GM12892 (cell line): ENCODE data around the gene GREM2.

ENCODE experiments used
- DNase-seq: peaks from one replicate; pipeline ENCODE4 v3.0.0; 2011; ENCODE audit not compliant: insufficient read length
- FAIRE-seq: peaks from 2 replicates; lab custom pipeline; 2011; peaks lifted over from hg19 to GRCh38; lab: Jason Lieb, UNC
- POLR2A ChIP-seq: IDR thresholded peaks from 2 replicates; pipeline ENCODE4 v1.6.1; 2011; ENCODE audit warnings: low read depth, low read length, control low read depth
- POLR2AphosphoS5 ChIP-seq: IDR thresholded peaks from 2 replicates; pipeline ENCODE4 v1.6.1; 2011; ENCODE audit warnings: low read depth, low read length, control low read depth
- TAF1 ChIP-seq: IDR thresholded peaks from 2 replicates; pipeline ENCODE4 v1.6.1; 2011; ENCODE audit warnings: low read depth, mild to moderate bottlenecking, control low read depth, low read length, borderline replicate concordance

Gene GREM2

DNA sequence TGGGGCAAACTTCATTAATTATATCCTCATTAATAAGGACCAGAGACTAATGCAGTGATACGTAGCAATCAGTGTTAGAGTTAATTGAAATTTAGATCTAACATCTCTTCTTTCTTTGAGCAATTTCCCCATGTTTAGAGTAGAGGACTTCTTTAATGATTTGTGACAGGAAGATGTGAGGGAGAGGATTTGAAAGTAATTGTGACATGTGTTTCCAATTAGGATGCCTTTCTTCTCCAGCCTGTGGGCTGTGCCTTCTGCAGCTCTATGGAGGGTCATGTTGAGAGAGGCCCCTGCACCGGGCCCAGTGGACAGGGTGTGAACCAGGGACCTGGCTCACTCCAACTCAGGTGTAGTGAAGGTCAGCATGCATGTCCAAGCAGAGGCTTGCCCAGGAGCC is 103.0 kb downstream of the GREM2 start:
- TF ChIP-seq TAF1 (no peak), POLR2A (no peak), POLR2AphosphoS5 (no peak)
- FAIRE-seq: no peak
- no peak for DNase-seq

DNA sequence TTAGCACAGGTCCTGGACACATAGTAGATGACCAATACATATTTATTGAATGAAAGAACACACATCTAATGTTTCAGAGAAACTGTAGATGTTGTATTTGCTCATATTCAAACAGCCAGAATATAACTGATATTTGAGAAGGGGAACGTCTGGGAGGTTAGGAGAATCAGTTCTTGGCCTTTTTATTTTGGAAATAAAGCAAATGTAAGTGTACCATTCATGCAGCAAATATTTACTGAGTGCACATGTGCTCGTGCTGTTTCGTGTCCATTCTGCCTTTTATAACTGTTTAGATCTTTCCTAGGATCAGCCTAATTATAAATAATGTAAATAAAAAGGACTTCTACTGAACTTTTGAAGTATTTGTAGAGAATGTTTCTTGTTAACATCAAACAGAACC is 103.8 kb downstream of the GREM2 start:
- TF ChIP-seq POLR2AphosphoS5 (no peak), POLR2A (no peak), TAF1 (no peak)
- no peak for FAIRE-seq
- no peak for DNase-seq

DNA sequence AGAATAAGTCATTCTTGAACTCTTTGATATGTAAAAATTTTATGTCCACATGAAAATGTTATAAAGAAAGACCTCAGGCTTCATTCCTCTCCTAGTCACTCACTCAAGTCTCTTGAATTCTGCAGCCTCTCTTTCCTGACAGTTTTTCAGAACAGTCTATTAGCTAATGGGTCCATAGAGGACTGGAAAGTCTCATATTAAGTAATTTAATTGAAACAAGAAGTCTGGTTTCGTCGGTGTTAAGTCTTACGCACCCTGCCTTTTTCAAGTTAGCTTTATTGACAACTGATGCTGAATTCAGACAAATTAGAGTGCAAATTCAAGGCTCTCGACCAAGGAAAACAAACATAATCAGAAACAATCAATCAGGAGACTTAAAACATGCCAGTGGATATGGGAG is 105.8 kb downstream of the GREM2 start:
- FAIRE-seq (no peak), DNase-seq (no peak)
- TF ChIP-seq POLR2AphosphoS5: no peak

DNA sequence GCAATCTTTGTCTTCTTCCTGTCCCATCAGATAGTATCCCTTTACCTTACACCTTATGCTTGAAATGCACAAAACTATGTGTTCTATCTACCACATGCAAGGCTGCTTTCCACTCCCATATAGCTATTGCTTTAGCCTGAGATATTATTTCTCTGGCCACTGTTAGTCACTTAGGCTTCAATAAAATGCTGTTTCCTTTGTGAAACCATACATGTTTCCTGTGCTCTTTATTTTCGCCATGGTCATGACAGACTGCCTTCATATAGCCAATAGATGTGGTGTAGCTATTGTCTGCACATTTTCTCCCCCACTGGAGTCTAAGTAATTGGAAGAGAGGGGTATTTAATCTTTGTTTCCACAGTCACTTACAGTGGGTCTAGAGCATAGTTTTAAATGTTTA is 108.4 kb downstream of the GREM2 start:
- TF ChIP-seq POLR2AphosphoS5 (no peak), POLR2A (no peak), TAF1 (no peak)
- DNase-seq (no peak), FAIRE-seq (no peak)

DNA sequence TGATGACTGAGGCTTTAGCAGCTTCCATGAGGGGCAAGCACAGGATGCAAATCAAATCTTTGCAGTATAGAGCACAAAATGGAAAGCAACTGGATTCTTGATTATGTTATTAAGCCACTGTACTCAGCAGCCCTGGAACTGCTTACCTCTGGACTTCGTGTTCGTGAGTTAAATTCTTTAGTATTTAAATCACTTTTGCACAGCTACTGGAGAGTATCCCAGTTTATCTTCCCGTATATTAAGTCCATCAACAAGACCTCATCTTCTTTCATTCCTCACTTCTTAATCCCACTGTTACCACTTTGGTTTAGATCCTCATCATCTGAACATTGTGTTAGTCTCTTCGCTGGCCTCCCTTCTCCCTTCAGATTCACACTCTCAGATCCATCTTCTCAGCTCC is 108.9 kb downstream of the GREM2 start:
- TF ChIP-seq POLR2A (no peak), POLR2AphosphoS5 (no peak), TAF1 (no peak)
- FAIRE-seq (no peak), DNase-seq (no peak)

DNA sequence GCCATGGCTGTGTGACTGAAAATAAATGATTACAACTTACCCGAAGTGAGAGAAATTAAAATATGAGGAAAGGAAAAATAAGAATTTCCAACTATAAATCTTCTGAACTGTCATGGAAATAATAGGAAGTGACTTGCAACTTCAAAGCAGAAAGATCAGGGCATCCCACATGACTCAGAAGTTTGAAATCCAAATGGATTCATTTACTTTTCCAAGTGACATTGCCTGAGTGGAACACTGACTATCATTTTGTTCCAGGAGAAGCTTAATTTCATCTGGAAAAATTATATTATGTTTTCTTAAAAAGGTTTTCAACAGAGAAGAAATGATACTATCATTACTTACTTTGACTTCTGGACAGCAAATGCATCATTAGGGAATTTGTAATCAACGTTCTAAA is 110.8 kb downstream of the GREM2 start:
- no peak for FAIRE-seq
- DNase-seq: no peak
- TF ChIP-seq TAF1: no peak
- TF ChIP-seq POLR2A: no peak
- TF ChIP-seq POLR2AphosphoS5: no peak

DNA sequence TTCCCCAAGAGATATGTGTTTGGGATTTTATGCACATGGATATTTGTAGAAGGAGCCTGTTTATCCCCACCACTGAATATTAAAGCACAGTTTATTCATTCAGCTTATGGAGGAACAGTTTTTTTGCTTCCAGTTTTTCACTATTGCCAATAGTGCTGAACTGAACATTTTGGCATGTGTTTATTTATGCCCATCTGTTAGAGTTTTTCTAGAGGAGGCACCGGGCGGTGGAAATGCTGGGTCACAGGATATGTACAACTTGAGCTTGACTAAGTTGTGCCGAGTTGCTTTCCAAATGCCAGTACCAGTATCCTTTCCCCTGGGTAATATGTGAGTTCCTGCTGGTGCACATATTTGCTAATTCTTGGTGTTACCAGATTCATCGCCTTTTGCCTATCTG is 111.3 kb downstream of the GREM2 start:
- DNase-seq (no peak), FAIRE-seq (no peak)
- no peak for TF ChIP-seq POLR2A
- no peak for TF ChIP-seq TAF1
- TF ChIP-seq POLR2AphosphoS5: no peak

DNA sequence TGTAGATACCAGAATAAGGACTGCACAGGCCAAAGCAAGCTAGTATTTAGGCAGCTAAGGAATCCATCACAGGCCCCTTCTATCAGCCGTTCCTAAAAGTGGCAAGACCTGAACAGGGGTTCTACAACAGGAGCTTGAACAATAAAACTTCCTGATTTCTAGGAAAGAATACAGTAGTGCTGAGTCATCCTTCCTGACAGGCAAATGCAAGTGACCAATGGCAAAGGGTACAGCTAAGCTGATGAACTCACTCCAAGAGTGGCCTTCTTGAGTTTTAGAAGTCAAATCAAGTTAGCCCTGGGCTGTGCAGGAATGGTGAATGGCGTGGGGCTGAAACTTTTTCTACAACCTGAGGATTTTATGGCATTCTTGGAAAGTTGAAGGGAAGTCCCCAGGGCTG is 112.9 kb downstream of the GREM2 start:
- TF ChIP-seq POLR2AphosphoS5 (no peak), POLR2A (no peak), TAF1 (no peak)
- FAIRE-seq (no peak), DNase-seq (no peak)

DNA sequence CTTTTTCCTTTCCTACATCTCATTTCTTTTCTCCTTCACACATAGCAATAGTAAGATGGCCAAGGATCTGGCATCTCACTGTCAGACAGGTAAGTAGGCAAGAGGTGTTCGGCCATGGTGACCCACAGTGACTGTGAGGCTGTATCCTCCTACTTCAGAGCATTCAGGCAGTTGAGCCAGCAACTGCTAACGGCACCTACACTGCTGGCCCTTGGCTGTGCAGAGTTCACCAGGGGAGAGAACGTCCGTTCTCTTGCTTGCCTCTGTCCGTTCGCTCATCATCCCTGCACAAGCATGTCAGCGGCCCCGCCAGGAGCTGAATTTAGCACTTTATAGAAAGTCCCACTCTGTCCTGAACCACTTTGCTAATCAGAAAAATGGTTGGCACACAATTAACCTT is 113.6 kb downstream of the GREM2 start:
- DNase-seq (no peak), FAIRE-seq (no peak)
- TF ChIP-seq POLR2A: no peak
- no peak for TF ChIP-seq POLR2AphosphoS5
- no peak for TF ChIP-seq TAF1

DNA sequence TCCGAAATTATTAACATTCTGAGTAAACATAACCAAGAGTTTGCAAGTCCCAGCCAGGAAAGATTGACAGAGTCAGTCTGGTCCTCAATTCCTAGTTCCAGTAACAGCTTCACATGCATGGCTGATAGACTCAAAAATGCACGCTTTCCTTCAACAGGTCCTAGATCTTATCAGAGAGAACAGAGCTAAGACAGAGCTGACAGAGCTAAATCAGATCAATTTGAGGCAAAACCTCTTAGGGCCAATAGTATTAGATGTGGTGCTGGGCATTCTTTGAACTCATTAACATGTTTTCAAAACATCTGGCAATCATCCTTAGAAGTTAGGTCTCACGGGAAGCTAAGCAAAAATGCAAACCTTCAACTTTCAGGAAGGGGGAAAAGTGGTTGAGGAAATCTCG is 114.0 kb downstream of the GREM2 start:
- FAIRE-seq (no peak), DNase-seq (no peak)
- no peak for TF ChIP-seq POLR2A
- TF ChIP-seq TAF1: no peak
- no peak for TF ChIP-seq POLR2AphosphoS5

DNA sequence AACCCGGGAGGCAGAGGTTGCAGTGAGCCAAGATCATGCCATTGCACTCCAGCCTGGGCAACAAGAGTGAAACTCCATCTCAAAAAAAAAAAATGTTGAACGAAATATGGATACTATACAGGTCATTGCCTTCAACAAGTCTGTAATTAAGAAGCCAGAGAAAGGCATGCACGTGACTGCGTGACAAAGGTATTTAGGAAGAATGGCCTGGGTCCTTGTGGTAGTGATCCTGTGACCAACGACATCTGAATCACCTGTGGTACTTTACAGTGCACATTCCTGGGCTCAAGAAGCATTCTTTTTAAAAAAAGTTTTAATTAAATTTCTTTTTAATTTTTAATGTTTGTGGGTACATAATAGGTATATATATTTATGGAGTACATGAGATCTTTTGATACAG is 115.0 kb downstream of the GREM2 start:
- DNase-seq: no peak
- TF ChIP-seq POLR2AphosphoS5: no peak
- TF ChIP-seq TAF1: no peak
- no peak for TF ChIP-seq POLR2A
- FAIRE-seq: no peak

DNA sequence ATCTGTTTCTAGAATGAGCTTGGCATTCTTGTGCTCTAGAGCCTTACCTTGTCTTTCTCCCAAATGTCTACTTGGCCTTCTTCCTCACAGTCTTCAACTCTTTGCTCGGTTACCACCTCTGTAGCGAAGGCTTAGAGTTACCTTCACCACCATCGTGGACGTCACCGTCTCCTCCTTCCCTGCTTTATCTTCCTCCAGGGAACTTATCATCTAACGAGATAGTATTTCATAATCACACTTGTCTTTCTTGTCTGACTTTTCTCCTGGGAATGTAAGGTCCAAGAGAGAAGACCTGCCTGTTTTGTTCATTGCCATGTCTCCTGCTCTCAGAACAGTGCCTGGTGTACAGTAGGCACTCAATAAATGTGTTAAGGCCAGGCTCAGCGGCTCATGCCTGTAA is 115.6 kb downstream of the GREM2 start:
- no peak for DNase-seq
- TF ChIP-seq POLR2AphosphoS5 (no peak), POLR2A (no peak)
- FAIRE-seq: no peak

DNA sequence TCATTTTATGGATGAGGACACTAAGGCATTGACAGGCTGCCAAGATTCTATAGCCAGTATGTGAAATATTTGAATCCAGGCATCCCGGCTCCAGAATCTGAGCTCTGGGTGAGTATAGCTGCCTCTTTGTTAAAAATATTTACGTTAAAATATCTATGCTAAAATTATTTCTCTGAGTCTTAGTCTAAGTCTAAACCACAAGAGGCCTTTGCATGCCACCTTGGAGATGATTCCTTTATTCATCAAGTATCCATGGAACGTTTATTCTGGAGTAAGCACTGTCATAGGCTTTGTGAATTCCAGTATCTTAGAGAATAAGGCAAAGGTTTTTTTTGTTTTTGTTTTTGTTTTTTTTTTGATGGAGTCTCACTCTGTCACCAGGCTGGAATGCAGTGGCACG is 116.4 kb downstream of the GREM2 start:
- FAIRE-seq (no peak), DNase-seq (no peak)
- no peak for TF ChIP-seq POLR2AphosphoS5
- no peak for TF ChIP-seq TAF1
- TF ChIP-seq POLR2A: no peak
